Esophagus squamous epithelium (tissue), 4 donors: ENCODE data around the gene KEL.

Experiments used
- POLR2A ChIP-seq, 4 donors: fragments of 450-650 bp; IDR thresholded peaks; one replicate each; pipeline ENCODE4 v1.6.1; 2017; ENCODE audit warnings: antibody characterized with exemption in 4 of 4, mild to moderate bottlenecking in 4 of 4, moderate library complexity in 3 of 4
- TF ChIP-seq, protein P1 (sequence below), 6 experiments: fragments of 450-650 bp in 4 of 6; fragments of 200-600 bp in 2 of 6; sonication (generic) in 2 of 6; IDR thresholded peaks; one replicate each; pipeline ENCODE4 v1.5.1; 2016 to 2019; ENCODE audit warnings: antibody characterized with exemption in 6 of 6, mild to moderate bottlenecking in 4 of 6, moderate library complexity in 4 of 6

DNA sequence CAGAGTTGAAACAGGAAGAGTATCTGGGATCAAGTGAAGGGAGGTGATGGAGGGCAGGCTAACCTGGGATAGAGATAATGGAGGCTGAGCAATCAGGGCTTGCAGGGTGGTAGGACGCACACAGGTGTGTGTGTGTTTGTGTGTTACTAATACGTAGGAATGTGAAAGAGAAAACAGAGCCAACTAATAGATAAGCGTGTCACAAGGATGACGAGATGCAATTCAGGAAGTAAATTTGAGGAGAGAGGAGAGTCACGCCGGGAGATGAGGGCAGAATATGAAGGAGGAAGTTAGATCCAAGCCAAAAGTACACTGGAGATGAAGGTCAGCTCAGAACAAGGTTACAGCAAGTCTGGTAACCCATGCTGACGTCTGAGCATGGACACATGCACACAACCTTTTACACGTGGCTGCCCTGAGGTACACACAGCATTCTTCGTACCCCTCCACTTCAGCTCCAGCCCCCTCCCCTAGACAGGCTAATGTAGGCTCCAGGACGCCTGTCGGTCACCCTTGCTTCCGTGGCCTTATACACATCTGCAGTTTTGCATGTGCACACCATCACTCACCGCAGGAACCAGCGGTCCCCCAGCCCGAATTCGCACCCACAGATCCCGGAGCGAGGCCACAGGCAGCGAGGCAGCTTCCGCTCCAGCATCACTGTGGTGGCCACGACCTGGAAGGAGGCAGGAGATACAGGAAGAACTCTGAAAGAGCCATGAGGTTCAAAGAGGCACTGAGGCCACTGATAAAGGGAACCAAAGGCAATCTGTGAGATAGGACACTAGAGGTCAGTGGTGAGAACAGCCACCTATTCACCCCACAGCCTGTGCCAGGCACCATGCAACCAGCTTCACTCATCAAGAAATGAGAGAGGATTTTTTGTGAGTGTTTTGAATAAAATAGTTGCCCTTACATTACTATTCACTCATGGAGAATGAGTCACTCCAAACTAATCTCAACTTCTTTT, 53.0 kb downstream of the KEL start:
- no peak for TF ChIP-seq POLR2A (IDR thresholded peaks at IDR 0.05)
- TF ChIP-seq, protein P1, sequence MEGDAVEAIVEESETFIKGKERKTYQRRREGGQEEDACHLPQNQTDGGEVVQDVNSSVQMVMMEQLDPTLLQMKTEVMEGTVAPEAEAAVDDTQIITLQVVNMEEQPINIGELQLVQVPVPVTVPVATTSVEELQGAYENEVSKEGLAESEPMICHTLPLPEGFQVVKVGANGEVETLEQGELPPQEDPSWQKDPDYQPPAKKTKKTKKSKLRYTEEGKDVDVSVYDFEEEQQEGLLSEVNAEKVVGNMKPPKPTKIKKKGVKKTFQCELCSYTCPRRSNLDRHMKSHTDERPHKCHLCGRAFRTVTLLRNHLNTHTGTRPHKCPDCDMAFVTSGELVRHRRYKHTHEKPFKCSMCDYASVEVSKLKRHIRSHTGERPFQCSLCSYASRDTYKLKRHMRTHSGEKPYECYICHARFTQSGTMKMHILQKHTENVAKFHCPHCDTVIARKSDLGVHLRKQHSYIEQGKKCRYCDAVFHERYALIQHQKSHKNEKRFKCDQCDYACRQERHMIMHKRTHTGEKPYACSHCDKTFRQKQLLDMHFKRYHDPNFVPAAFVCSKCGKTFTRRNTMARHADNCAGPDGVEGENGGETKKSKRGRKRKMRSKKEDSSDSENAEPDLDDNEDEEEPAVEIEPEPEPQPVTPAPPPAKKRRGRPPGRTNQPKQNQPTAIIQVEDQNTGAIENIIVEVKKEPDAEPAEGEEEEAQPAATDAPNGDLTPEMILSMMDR (IDR thresholded peaks at IDR 0.05) = peak in 2 of 6 experiments; percentile 7 to 37
